Ovary (tissue), 9 donors: Measurements from ENCODE around the gene HSPH1. TPM values are rescaled to one million over a fixed set of nuclear protein-coding genes. Genes with fewer than 3 reads are reported as not detected.

Experiments
- DNase-seq, 5 donors: peaks; one replicate each; pipeline ENCODE4 v3.0.0-alpha.2; 2019 to 2020
- H3K27ac ChIP-seq, 2 donors: fragments of 200-600 bp; one replicate each; pipeline versions ENCODE4 v1.5.1 to v1.8.0; 2019 to 2022
- H3K27me3 ChIP-seq: fragments of 200-600 bp; one replicate; pipeline ENCODE4 v1.8.0; 2022
- H3K36me3 ChIP-seq: fragments of 200-600 bp; sonication (generic); one replicate; pipeline ENCODE4 v1.5.1; 2019
- H3K4me1 ChIP-seq: one replicate; pipeline ENCODE4 v1.8.1; 2013; ENCODE audit warnings: mild to moderate bottlenecking, moderate library complexity; ENCODE audit not compliant: insufficient read depth
- H3K4me3 ChIP-seq: fragments of 200-600 bp; sonication (generic); one replicate; pipeline ENCODE4 v1.5.1; 2017
- H3K9me3 ChIP-seq, 2 donors: fragments of 200-600 bp in 1 of 2; sonication (generic) in 1 of 2; one replicate each; pipeline versions ENCODE4 v1.5.1 to v1.8.1; 2013 to 2019; ENCODE audit warnings: mild to moderate bottlenecking in 1 of 2, moderate library complexity in 1 of 2
- EP300 ChIP-seq: sonication (generic); formaldehyde crosslinking; IDR thresholded peaks from one replicate; pipeline ENCODE4 v1.6.1; 2017; ENCODE audit warnings: antibody characterized with exemption
- POLR2A ChIP-seq: fragments of 450-650 bp; IDR thresholded peaks from one replicate; pipeline ENCODE4 v1.6.1; 2017; ENCODE audit warnings: antibody characterized with exemption, mild to moderate bottlenecking, moderate library complexity
- WGBS, 3 donors: extraction: QIAGEN DNeasy Blood & Tissue Kit in 1 of 3; methylation state at CpG; one replicate each; pipeline versions ENCODE4 v1.1.5 to v1.1.7; 2013 to 2017; 5-methylcytosine and 5-hydroxymethylcytosine counted together
- intact Hi-C, 4 donors: fragments of 100-400 bp; cut with DNase I; formaldehyde crosslinking; loops; one replicate each; pipeline versions ENCODE4 v1.11.0 to v1.15.1; 2022 to 2023
- polyA plus RNA-seq, 2 donors: library from polyadenylated mRNA; stranded (reverse); fragments of 200-250 nt in 1 of 2; fragments of 350-450 nt in 1 of 2; fragmentation: Illumina TruSeq in 1 of 2; extraction: RNeasy Lipid Tissue Mini Kit (QIAGEN cat#74804) in 1 of 2; gene quantifications; one replicate each; pipeline ENCODE4 v1.2.3, GENCODE V29; 2013 to 2014
- total RNA-seq, 7 donors: library from RNA; depleted of rRNA in 2 of 7; stranded (reverse); fragments of >200 nt in 2 of 7; fragmentation: NEBNext Ultra II Directional in 3 of 7; extraction: Animal tissue kit (Norgen Biotek cat#: 25700) in 3 of 7; gene quantifications; one replicate each; pipeline versions ENCODE4 v1.1.0 to v1.2.4, GENCODE V29; 2016 to 2023
- TF ChIP-seq, protein P1 (sequence below), 3 donors: fragments of 450-650 bp in 2 of 3; fragments of 200-600 bp in 1 of 3; IDR thresholded peaks; one replicate each; pipeline versions ENCODE4 v1.5.1 to v1.8.0; 2016 to 2022; ENCODE audit warnings: antibody characterized with exemption in 3 of 3, mild to moderate bottlenecking in 1 of 3
- donor health status: DM: no; HTN: no; CAD: no; lungs with moderate emphysema.
- donor health status: DM: no; HTN: no; CAD: no.
- donor health status: Bipolar disorder and iron deficiency.
- donor health status: DM: yes; HTN: yes; CAD: no.
- donor health status: DM: no; HTN: no; CAD: no.
- donor health status: DM: yes; HTN: yes; CAD: no.

The HSPH1 gene
- total and polyA plus RNA-seq, 9 donors: 16.0 to 93.2 (median 52.7) TPM

DNA sequence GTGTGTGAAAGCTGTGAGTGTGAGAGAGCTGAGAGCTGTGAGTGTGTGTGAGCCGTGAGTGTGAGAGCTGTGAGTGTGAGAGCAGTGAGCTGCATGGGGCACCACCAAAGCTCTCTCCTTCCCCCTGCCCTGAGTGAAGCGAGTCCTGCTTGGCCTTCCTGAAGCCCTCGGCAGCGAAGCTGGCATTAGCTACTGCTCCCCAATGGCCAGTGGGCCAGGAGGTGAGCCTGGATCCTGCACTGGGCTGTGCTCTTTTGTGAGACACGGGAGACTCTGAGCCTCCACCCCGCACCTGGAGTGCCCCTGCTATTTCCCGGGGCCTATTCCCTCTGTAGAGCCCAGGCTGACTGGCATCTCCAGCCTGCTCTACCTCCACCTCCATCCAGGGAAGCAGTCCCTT is 51.5 kb downstream of the HSPH1 start:
- TF ChIP-seq POLR2A (no peak), EP300 (no peak)
- TF ChIP-seq, protein P1, sequence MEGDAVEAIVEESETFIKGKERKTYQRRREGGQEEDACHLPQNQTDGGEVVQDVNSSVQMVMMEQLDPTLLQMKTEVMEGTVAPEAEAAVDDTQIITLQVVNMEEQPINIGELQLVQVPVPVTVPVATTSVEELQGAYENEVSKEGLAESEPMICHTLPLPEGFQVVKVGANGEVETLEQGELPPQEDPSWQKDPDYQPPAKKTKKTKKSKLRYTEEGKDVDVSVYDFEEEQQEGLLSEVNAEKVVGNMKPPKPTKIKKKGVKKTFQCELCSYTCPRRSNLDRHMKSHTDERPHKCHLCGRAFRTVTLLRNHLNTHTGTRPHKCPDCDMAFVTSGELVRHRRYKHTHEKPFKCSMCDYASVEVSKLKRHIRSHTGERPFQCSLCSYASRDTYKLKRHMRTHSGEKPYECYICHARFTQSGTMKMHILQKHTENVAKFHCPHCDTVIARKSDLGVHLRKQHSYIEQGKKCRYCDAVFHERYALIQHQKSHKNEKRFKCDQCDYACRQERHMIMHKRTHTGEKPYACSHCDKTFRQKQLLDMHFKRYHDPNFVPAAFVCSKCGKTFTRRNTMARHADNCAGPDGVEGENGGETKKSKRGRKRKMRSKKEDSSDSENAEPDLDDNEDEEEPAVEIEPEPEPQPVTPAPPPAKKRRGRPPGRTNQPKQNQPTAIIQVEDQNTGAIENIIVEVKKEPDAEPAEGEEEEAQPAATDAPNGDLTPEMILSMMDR (IDR thresholded peaks at IDR 0.05): no peak
- H3K36me3 ChIP-seq: no peaks in the 10 kb centered on the region
- H3K27me3 ChIP-seq: no peaks in the 10 kb centered on the region
- DNase-seq: no peak
- H3K9me3 ChIP-seq: no peaks in the 10 kb centered on the region
- H3K4me3 ChIP-seq: no peak overlapping the region
- H3K4me1 ChIP-seq: no peaks in the 10 kb centered on the region
- H3K27ac ChIP-seq: no peak overlapping the region
- intact Hi-C loops: no loop called here
- WGBS, 3 donors: 91 to 95% (median 93%) methylated on average over 7 of the region's 7 CpGs

DNA sequence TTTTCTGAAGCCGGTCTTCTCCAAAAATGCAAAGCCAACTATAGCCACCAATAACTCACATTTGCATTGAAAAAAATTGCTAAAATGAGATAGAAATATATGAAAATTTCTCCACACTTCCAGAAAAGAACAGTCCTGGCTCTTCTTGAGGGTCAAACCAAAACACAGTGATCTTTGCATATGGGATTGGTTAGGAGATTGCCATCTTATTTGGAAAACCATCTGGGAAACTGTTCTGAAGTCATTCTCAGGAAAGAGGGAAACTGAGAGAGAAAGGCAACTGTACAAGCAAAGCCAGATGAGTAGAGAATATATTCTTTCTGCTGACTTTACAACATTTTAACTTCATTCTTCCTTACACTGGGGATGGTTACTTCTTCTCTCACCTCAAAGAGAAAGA is 54.6 kb downstream of the HSPH1 start:
- TF ChIP-seq POLR2A (no peak), EP300 (no peak)
- TF ChIP-seq, protein P1 (IDR thresholded peaks at IDR 0.05): no peak
- Histone ChIP-seq H3K4me3 (no peak overlapping the region), H3K9me3 (no peaks in the 10 kb centered on the region), H3K4me1 (no peaks in the 10 kb centered on the region), H3K36me3 (no peaks in the 10 kb centered on the region), H3K27ac (no peak overlapping the region), H3K27me3 (no peaks in the 10 kb centered on the region)
- WGBS, 3 donors: 63 to 77% (median 72%) methylated on average over 1 of the region's 1 CpG
- DNase-seq: no peak
- intact Hi-C loops: no loop called here

DNA sequence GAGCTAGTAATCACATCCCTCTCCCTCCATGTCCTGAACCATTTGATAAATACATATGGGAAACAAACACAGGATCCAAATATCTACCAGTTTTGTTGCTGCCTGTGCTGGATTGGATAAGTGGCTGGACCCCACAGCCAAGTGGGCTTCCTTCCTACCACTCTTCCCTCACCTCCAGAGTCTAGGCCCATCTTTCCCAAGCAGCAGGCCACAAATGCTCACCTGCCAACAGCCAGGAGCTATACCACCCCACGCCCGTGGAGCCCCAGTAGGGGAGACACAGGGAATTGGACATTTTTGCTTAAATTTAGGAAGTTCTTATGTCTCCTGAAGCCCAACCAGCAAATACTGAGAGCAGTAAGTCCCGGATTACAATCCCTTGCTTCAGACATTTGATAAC is 55.8 kb downstream of the HSPH1 start:
- Histone ChIP-seq H3K4me1 (no peaks in the 10 kb centered on the region), H3K27me3 (no peaks in the 10 kb centered on the region), H3K9me3 (no peaks in the 10 kb centered on the region), H3K4me3 (no peak overlapping the region), H3K36me3 (no peaks in the 10 kb centered on the region), H3K27ac (no peak overlapping the region)
- WGBS, 3 donors: 91 to 94% (median 92%) methylated on average over 3 of the region's 3 CpGs
- TF ChIP-seq EP300: no peak
- TF ChIP-seq POLR2A: no peak
- TF ChIP-seq, protein P1 (IDR thresholded peaks at IDR 0.05): no peak
- intact Hi-C loops: no loop called here
- DNase-seq: no peak

DNA sequence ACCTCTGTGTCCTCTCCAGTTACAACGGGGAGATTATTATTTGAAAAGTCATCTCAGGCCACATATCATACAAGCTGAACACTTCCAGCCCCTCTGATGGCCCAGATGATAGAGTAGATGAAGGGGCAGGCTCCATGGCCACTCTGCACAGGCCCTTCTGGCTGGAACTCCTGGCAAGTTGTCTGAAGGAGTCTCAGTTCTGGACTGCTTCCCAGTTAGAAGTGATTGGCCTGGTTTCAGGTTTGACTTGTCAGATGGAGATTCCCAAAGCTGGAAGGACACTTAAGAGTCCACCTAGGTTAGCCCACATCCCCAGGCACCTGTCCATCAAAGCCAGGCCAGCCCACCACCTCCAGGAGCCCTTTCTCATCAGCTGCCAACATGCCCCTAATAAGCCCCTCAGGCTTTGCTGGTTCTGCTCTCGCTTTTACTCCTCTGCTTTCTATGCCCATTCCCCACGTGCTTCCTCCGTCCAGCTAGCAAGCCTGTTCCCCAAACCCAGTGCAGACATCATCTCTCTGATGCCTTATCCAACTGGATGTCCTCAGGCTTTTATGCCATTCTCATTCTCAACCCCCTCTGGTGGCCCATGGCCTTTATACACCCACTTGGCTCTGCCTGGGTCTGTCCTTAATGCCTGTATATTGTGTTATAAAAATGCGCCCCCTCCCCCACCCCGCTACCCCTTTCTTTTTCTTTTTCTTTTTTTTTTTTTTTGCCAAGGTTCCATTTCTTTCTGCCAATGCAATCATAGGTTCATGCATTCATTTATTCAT is 56.5 kb downstream of the HSPH1 start:
- Histone ChIP-seq H3K27me3 (no peaks in the 10 kb centered on the region), H3K27ac (no peak overlapping the region), H3K36me3 (no peaks in the 10 kb centered on the region), H3K9me3 (no peaks in the 10 kb centered on the region), H3K4me3 (no peak overlapping the region), H3K4me1 (no peaks in the 10 kb centered on the region)
- TF ChIP-seq POLR2A (no peak), EP300 (no peak)
- TF ChIP-seq, protein P1 (IDR thresholded peaks at IDR 0.05): no peak
- intact Hi-C loops: no loop called here
- DNase-seq: no peak
- 82 to 85% (median 83%) methylated on average over 6 of the region's 6 CpGs for WGBS, 3 donors
